Measurements from ENCODE around the gene FOXJ1.

The FOXJ1 gene

DNA sequence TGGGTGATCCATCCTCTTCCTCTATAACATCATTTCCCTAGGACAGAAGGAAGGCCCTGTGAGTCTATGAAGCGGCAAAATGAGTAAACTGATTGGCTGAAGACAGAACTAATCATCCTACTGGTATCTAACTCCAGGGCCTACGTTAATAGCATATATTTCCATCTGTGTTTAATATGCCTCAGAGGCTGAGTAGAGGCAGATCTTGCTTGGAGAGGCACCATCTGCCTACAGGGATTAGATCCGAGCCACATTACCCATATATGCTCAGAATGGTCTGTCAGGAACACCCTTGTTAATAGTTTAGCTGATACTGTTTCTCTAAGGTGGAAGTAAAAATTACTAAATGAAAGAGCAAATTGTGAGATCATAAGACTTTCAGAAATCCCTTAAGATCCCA, 13.2 kb upstream of the FOXJ1 start:
- DNase-seq (ENCODE audit: insufficient read length, low spot score) (peak; percentile 53), FAIRE-seq (peak; percentile 48)
- TF ChIP-seq, protein P1, sequence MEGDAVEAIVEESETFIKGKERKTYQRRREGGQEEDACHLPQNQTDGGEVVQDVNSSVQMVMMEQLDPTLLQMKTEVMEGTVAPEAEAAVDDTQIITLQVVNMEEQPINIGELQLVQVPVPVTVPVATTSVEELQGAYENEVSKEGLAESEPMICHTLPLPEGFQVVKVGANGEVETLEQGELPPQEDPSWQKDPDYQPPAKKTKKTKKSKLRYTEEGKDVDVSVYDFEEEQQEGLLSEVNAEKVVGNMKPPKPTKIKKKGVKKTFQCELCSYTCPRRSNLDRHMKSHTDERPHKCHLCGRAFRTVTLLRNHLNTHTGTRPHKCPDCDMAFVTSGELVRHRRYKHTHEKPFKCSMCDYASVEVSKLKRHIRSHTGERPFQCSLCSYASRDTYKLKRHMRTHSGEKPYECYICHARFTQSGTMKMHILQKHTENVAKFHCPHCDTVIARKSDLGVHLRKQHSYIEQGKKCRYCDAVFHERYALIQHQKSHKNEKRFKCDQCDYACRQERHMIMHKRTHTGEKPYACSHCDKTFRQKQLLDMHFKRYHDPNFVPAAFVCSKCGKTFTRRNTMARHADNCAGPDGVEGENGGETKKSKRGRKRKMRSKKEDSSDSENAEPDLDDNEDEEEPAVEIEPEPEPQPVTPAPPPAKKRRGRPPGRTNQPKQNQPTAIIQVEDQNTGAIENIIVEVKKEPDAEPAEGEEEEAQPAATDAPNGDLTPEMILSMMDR (IDR thresholded peaks at IDR 0.05; ENCODE audit: insufficient read depth, missing control alignments) = no peak

DNA sequence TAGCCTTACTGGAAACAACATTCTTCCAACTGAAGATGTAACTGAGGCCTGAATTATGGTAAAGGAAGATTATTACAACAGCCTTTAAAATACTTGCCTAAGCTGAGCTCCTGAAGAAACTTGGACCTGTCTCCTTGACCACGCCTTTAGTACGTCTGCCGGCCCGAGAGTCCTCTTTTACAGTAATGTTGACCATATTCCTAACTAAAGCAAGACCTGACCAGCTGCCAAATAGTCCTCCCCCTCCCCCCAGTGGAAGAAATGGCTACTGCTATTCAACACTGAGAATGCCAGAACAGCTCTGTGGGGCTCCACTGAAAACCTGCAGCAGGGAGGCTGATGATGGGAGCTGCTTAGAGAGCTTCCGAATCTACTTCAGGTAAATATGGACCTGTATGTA, 12.6 kb upstream of the FOXJ1 start:
- TF ChIP-seq, protein P1 (IDR thresholded peaks at IDR 0.05; ENCODE audit: insufficient read depth, missing control alignments) = no peak
- DNase-seq (ENCODE audit: insufficient read length, low spot score) = no peak
- no peak for FAIRE-seq

DNA sequence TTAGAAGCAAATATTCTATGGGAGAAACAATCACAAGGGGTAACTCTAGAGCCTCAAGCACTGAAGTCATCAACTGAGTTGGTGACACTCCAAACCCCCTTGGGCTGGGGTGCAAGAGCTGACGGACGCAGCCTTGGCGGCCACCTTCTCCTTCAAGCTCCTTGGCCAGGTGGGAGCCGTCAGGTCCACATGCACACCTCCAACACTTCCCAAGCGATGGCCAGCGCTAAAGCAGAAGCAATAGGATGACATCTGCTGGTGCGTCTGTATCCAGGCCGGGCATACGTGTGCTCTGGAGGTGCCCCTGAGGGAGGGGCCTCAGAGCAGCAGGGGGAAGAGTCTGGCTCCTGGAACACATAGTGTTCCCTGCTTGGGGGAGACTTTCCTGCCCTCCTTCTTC, 12.2 kb upstream of the FOXJ1 start:
- FAIRE-seq = no peak
- TF ChIP-seq, protein P1 (IDR thresholded peaks at IDR 0.05; ENCODE audit: insufficient read depth, missing control alignments) = no peak
- DNase-seq (ENCODE audit: insufficient read length, low spot score) = no peak

DNA sequence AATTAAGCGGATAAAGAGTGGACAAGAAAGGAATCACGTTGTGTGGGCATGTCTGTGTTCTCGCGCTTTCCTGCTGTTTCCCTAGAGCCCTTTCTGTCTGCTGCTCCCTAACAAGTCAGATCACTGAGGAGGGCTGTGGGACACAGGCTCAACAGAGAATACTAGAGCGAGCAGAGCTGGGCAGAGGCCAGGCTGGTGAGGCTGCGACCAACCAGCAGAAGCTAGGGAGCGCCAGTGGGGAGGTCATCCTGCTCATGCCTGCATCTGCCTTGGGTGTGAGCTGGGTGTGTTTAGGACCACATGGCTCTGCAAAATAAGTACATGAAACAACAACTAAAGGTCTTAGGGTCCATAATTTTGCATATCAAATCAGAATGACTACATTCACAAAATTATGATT, 11.5 kb upstream of the FOXJ1 start:
- TF ChIP-seq, protein P1 (IDR thresholded peaks at IDR 0.05; ENCODE audit: insufficient read depth, missing control alignments) = no peak
- no peak for DNase-seq (ENCODE audit: insufficient read length, low spot score)
- no peak for FAIRE-seq

DNA sequence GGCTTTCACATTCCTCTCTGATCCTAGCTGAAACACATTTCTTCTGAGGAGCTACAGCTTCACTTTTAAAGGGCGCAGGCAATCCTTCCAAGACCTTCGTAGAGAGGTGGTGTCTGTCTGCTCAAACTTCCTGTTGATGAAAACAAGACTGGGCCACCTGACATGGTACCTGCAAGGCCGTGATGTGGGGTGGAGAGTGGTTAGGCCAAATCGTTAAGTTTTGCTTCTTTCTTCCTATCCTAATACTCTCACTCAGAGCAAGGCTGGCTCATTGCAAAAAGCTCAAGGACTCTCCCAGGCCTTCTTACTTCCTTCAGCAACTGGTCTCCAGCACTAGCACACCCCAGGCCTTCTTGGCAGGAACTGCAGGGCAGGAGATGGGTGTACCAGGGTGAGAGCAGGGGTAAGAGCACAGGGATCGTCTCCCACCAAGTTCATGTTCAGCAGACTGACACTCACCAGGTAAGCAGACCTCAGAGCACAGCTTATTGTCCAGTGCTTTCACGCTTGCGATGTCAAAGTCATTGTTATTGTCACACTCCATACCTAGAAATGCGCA, 10.9 kb upstream of the FOXJ1 start:
- no peak for DNase-seq (ENCODE audit: insufficient read length, low spot score)
- FAIRE-seq = no peak
- TF ChIP-seq, protein P1 (IDR thresholded peaks at IDR 0.05; ENCODE audit: insufficient read depth, missing control alignments) = no peak

DNA sequence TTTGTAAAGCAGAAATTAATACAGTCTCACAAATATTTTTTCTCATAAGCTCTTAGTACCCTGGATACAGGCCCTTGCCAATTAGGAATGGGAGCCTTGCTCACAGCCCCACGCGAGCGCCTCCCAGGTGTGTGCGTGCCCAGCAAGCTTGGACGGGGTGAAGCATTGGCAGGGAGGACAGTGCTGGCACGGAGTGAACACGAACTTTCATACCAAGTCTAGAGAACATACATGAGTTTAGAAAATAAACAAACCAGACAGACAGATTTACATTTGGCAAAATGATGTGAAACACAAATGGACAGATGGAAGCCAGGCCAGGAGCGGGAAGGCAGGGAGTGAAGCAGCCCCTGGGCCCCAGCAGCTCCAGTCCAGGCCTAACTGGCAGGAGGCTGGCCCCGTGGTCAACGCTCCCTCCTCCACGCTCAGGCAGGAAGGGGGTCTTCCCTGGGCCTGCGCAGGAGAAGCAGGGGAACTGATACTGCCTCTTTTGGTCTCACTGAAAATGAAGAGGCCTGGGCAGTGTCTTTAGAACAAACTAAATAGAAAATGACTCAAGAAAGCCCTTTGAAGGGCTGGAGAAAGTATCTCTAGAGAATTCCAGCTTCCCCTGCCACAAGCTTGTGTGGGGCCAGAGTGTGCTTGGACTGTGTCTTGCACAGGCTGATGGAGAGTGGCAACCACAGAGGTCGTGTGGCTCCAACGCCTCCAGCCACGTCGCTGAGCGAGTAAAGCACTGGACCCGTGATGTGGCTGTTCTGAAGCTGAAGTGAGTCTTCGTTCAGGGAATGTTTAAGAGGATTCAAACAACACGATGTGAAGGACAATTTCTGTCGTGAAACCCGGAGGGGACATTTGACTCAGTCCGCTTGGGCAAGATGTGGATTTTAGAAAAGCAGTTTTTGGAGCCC, 9.9 kb upstream of the FOXJ1 start:
- no peak for FAIRE-seq

More for the DNA sequence above, 9.9 kb upstream of the FOXJ1 start:
- DNase-seq (ENCODE audit: insufficient read length, low spot score) = no peak
- TF ChIP-seq, protein P1 (IDR thresholded peaks at IDR 0.05; ENCODE audit: insufficient read depth, missing control alignments) = no peak
